ENCODE measurements around the gene SERINC4.
"Not testable (repeated sequence)": the region's sequence is repeated elsewhere in the genome, so short reads cannot be mapped to it uniquely, and the experiment has no call there.

Gene SERINC4

DNA sequence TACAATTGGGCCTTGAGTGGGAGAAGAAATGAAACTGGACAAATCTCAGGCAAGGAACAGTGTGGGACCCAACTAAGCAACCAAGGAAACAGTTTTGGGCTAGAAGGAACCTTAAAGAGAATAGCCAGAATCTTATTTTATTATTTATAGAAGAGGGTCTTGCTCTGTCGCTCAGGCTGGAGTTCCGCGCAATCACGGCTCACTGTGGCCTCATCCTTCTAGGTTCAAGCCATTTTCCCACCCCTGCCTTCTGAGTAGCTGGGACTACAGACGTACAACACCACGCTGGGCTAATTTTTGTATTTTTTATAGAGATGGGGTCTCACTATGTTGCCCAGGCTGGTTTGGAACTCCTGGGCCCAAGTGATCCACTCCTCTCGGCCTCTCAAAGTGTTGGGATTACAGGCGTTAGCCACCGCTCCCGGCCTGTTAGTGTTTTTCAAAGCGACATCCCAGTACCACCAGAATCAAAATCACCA is 26.0 kb upstream of the SERINC4 start:
- no peak for DNase-seq (ENCODE audit: low read depth)
- TF ChIP-seq CTCF (IDR thresholded peaks at IDR 0.05; ENCODE audit: control insufficient read depth, insufficient read depth, low read depth, low read length, missing control alignments) = no peak
- peak overlapping the region; percentile 63 for H3K4me3 ChIP-seq (ENCODE audit: control insufficient read depth, low read depth, low read length)

DNA sequence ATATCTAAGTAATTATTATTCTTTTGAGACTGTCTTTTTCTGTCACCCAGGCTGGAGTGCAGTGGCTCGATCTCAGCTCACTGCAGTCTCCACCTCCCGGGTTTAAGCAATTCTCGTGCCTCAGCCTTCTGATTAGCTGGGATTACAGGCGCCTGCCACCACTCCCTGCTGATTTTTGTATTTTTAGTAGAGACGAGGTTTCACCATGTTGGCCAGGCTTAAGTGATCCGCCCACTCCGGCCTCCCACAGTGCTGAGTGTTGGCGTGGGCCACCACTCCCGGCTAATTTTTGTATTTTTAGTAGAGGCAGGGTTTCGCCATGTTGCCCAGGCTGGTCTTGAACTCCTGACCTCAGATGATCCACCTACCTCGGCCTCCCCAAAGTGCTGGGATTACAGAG is 25.3 kb upstream of the SERINC4 start:
- not testable (repeated sequence) for DNase-seq (ENCODE audit: low read depth); H3K4me3 ChIP-seq (ENCODE audit: control insufficient read depth, low read depth, low read length)

DNA sequence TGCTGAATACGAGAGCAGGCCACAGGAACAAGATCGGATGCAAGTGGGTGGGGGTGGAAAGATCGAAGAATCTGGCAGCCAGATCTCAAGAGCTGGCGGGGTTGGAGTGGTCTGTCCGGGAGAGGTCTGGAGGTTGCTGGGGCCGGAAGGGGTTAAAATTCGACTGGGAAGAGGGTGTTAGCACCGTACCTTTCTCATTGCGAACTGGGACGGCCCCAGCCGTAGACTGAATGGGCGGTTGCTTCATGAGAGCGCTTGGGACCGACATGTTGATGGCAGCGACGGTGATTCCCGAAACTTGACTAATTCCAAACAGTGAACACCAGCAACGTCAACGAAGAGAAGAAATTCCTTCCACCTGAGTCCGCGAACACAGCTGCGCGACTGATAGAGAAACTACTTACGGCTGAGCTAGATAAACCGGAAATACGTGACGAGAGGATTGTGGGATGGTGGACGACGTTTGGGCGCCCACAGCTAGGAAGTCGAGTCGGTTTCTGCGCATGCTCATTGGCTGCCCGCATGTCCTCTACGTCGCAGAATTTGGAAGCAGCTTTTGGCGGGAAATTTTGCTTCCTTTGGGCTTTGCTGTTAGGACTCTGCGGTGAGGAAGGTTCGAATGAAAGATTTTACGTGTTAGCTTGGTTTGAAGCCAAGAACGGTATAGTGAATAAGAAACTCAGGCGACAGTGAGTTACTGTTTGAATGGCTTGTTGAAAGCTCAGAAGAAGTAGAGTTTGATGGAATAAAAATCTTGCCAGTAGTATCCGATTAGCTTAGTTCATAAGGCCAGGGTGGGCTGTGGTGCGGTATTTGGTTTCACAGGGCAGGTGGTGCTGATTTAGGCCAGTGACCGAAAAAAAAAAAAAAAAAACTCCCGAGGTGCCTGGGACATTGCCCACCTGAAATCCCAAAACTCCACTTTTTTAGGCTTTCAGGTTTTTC is 24.6 kb upstream of the SERINC4 start, which contains the start of gene MFAP1:
MFAP1 (minus strand) TSS at position 389 of the 945 bp plus-strand sequence; CDS start at position 268, 121 bp downstream.
- no peak for TF ChIP-seq CTCF (IDR thresholded peaks at IDR 0.05; ENCODE audit: control insufficient read depth, insufficient read depth, low read depth, low read length, missing control alignments)
- H3K4me3 ChIP-seq (ENCODE audit: control insufficient read depth, low read depth, low read length) = peak within 1 kb of the TSS; percentile 99
- DNase-seq (ENCODE audit: low read depth) = peak; percentile 89

DNA sequence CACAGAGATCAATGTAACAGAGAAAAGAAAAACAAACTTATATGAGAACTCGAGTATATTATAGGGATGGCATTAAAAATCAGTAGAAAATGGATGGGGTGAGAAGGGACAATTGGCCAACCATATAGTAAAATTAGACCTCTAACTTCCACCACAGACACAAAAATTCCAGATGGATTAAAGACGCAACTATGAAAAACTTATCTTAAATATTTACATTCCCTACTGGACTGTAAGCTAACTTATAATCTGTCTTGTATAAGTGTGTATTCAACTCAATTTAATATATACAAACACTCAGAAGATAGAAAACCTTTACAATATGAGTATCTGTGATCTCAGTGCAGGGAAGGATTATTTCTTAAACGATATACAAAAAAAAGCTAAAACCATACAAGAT is 21.5 kb upstream of the SERINC4 start:
- DNase-seq (ENCODE audit: low read depth) = no peak
- H3K4me3 ChIP-seq (ENCODE audit: control insufficient read depth, low read depth, low read length) = no peak overlapping the region

DNA sequence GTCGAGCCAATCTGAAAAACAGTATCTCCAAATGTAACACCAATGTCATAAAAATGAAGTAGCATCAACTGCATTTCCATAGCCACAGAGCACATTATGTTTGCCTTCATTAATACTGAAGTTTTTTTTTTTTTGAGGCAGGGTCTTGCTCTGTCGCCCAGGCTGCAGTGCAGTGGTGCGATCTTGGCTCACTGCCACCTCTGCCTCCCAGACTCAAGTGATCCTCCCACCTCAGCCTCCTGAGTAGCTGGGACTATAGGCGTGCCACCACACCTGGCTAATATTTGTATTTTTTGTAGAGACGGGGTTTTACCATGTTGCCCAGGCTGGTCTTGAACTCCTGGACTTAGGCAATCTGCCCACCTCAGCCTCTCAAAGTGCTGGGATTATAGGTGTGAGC is 15.0 kb upstream of the SERINC4 start:
- not testable (repeated sequence) for DNase-seq (ENCODE audit: low read depth); H3K4me3 ChIP-seq (ENCODE audit: control insufficient read depth, low read depth, low read length)

More for the DNA sequence above, 21.5 kb upstream of the SERINC4 start:
- no peak for TF ChIP-seq CTCF (IDR thresholded peaks at IDR 0.05; ENCODE audit: control insufficient read depth, insufficient read depth, low read depth, low read length, missing control alignments)

GRCh38 chr15:43808960-43809678 is 9.1 kb upstream of the SERINC4 start:
- no peak for DNase-seq (ENCODE audit: low read depth)
- no peak for TF ChIP-seq CTCF (IDR thresholded peaks at IDR 0.05; ENCODE audit: control insufficient read depth, insufficient read depth, low read depth, low read length, missing control alignments)
- no peak overlapping the region for H3K4me3 ChIP-seq (ENCODE audit: control insufficient read depth, low read depth, low read length)

- H3K4me3 ChIP-seq (ENCODE audit: control insufficient read depth, low read depth, low read length) = no peak overlapping the region
- DNase-seq (ENCODE audit: low read depth) = no peak
- no peak for TF ChIP-seq CTCF (IDR thresholded peaks at IDR 0.05; ENCODE audit: control insufficient read depth, insufficient read depth, low read depth, low read length, missing control alignments)
Measured at GRCh38 chr15:43808435-43808950, 8.5 kb upstream of the SERINC4 start.

- DNase-seq (ENCODE audit: low read depth); H3K4me3 ChIP-seq (ENCODE audit: control insufficient read depth, low read depth, low read length): not testable (repeated sequence)
Measured at GRCh38 chr15:43802676-43803075, 2.7 kb upstream of the SERINC4 start.
